Measurements from ENCODE around the gene NUP210L.

DNA sequence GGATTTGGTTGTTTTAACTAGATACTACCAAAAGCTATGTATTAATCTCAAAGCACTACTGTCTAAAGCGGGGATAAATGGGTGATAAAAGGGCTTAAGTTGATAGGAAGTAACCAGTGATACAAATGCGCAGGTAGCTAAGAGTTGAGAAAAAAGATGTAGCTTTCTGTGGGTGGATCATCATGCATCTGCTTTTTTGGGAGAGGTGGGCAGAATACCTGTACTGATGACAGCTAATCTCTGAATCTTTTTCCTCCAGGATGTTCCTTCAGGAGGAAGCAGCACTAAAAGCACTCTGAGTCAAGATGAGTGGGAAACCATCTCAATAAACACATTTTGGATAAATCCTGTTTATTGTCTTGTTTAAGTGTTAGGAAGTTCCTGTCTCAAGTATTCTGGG, 163.1 kb downstream of the NUP210L start:
- TF ChIP-seq, protein P1, sequence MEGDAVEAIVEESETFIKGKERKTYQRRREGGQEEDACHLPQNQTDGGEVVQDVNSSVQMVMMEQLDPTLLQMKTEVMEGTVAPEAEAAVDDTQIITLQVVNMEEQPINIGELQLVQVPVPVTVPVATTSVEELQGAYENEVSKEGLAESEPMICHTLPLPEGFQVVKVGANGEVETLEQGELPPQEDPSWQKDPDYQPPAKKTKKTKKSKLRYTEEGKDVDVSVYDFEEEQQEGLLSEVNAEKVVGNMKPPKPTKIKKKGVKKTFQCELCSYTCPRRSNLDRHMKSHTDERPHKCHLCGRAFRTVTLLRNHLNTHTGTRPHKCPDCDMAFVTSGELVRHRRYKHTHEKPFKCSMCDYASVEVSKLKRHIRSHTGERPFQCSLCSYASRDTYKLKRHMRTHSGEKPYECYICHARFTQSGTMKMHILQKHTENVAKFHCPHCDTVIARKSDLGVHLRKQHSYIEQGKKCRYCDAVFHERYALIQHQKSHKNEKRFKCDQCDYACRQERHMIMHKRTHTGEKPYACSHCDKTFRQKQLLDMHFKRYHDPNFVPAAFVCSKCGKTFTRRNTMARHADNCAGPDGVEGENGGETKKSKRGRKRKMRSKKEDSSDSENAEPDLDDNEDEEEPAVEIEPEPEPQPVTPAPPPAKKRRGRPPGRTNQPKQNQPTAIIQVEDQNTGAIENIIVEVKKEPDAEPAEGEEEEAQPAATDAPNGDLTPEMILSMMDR (IDR thresholded peaks at IDR 0.05): no peak
- TF ChIP-seq POLR2AphosphoS5 (IDR thresholded peaks at IDR 0.05): no peak
